H4 (cell line): ENCODE results near the gene COL20A1. TPM values are rescaled to one million over a fixed set of nuclear protein-coding genes. Genes with fewer than 3 reads are reported as not detected.

ENCODE experiments used
- DNase-seq: peaks from one replicate; pipeline ENCODE4 v3.0.0-alpha.2; 2015; ENCODE audit warnings: low spot score
- total RNA-seq: library from RNA; depleted of rRNA; stranded (reverse); fragments of >200 nt; shearing (Covaris generic); gene quantifications from 2 replicates; pipeline ENCODE4 v1.2.3, GENCODE V29; 2014

Gene COL20A1
- total RNA-seq, 1 experiment from 2014 or later, result 0.27 TPM

GRCh38 chr20:63319164-63320040, 26.4 kb downstream of the COL20A1 start:
- DNase-seq, result no peak

- no peak for DNase-seq
These were observed 27.1 kb downstream of the COL20A1 start for GRCh38 chr20:63320041-63320511.

DNA sequence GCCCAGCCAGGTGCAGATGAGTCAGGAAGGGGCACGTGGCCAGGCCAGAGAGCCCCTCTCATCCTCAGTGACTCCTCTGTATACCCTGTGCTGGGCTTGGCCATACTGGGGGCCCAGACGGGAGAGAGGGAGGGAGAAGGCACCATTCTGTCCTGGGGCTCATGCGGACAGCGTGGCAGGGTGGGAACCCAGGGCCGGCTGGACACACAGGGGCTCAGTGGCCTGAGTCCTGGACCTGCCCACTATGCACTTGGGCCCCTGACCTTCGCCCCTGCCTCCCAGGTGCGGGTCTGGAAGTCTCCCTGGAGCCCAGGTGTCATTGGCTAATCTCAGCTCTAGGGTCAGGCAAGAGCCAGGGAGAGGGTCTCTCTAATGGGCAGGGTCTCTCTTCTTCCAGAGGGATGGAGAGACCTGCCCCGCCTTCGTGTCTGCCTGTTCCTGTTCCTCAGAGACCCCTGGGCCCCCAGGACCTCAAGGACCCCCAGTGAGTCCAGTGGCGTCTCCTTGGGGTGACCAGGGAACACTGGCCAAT, 27.7 kb downstream of the COL20A1 start:
- no peak for DNase-seq

- DNase-seq, result no peak
These were observed 28.3 kb downstream of the COL20A1 start for GRCh38 chr20:63321148-63321831.

DNA sequence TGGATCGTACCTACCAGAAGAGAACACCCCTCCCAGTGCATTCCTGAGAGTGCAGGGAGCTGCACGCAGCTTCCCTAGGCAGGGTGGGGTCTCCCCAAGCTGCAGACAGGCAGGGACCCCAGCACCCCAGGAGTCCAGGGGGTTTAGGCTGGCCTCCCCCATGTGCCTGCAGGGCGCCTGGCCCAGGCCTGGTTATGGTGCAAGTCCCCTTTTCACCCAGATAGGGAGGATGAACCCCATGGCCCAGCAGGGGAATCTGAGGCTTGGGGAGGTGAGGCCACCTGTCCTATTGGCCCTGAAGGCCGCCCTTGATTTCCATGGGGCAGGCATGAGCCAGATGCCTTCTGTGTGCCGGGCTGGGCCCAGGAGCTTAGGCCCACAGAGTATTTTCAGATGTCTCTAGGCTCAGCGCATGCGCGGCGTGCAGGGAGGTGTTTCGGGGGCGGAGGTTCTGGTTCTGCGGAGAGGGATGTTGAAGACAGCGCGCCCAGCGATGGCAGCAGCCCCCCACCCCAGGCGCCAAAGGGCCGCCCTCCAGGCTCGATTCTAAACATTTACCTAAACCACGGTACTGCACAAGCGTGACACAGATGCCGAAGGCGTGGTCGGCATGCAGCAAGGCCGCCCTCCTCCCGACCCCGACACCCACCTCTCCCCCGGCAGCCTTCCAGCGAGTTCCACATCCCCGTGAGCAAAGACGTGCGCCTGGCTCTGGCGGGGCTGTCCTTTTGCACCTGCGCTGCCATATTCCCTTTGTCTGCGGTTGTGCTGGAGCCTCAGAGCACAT, 29.4 kb downstream of the COL20A1 start:
- DNase-seq, result no peak

- no peak for DNase-seq
These were observed 29.9 kb downstream of the COL20A1 start for GRCh38 chr20:63322933-63323273.

- no peak for DNase-seq
These were observed 30.5 kb downstream of the COL20A1 start for GRCh38 chr20:63323357-63323981.

DNA sequence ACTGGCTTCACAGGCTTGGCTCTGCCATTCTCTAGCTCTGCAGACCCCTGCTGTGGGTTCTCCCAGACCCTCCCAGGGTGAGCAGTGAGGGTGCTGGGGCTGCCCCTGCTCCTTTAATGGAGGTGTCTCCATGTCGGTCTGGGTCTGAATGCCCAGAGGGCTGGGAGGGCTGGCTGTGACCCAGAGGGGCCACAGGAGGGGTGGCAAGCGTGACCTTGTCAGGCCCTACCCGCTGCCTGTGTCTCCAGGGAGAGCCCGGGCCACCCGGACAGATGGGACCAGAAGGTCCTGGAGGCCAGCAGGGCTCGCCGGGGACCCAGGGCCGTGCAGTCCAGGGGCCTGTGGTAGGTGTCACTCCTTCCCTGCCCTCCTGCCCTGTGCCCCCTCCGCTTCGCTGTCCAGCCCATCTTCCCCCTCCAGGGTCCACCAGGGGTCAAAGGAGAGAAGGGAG, 32.1 kb downstream of the COL20A1 start:
- DNase-seq, result no peak

GRCh38 chr20:63325554-63326313, 32.7 kb downstream of the COL20A1 start:
- no peak for DNase-seq

DNA sequence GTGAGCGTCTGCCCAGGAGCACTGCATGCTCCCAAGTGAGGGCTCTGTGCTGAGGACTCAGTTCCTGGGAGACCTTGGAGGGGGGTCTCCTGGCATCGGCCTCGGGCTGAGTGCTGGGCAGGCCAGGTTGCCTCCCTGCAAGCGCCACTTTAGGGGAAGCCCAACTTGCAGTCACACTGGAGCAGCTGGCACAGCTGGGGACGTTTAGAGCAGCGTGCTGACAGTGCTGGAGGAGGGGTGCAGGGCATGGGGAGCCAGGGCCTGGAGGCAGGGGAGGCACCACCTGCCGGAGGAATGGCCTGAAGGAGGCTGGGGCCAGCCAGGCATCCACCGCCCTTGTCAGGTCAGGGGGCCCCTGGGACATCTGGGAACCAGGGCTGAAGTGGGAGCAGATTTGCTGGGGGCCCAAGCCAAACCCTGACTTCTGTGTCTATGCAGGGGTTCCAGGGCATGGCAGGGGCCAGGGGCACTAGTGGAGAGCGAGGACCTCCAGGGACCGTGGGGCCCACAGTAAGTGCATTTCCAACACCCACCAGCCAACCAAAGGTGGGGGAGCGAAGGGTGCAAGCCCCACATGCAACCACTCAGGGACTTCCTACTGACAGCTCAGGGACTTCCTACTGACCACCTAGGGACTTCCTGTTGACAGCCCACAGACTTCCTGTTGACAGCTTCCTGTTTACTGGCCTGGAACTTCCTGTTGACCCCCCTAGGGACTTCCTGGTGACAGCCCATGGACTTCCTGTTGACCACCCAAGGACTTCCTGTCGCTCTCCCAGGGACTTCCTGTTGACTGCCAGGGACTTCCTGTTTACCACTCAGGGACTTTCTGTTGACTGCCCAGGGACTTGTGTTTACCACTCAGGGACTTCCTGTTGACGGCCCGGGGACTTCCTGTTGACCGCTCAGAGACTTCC, 33.6 kb downstream of the COL20A1 start:
- no peak for DNase-seq

GRCh38 chr20:63327231-63327745, 34.3 kb downstream of the COL20A1 start:
- DNase-seq, result no peak

- DNase-seq, result no peak
These were observed 35.2 kb downstream of the COL20A1 start for GRCh38 chr20:63328026-63328700.

- DNase-seq, result no peak
These were observed 35.8 kb downstream of the COL20A1 start for GRCh38 chr20:63328718-63329275.

DNA sequence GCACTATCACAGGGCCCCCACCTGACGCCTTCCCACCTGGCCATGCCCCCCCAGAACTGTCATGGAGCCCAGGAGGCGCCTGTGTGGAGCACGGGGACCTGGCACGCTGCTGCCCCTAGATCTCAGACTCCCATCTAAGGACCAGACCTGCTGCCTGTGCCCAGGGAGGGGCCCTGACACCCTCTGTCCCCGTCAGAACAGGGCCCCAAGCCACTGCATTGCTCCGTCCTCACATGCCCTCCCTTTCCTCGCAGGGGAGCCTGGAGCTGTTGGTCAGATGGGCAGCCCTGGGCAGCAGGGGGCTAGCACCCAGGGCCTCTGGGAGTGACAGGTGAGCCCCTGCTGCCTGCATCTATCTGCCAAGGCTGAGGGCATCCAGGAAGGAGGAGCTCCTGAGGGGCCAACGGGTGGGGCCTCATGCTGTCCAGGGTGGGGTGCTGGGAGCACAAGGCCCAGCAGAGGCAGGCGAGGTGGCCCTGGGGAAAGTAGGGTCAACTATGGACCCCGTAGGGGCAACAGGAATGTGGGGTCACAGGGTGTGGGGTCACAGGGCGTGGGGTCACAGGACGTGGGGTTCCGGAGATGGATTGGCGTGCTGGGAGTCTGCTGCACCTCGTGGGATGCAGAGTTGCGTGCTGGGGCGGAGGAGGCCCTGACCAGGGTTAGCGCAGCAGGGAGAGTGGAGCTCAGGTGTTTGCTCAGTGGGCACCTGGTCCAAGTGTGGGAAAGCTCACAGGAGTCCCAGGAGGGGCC, 36.5 kb downstream of the COL20A1 start:
- no peak for DNase-seq

DNA sequence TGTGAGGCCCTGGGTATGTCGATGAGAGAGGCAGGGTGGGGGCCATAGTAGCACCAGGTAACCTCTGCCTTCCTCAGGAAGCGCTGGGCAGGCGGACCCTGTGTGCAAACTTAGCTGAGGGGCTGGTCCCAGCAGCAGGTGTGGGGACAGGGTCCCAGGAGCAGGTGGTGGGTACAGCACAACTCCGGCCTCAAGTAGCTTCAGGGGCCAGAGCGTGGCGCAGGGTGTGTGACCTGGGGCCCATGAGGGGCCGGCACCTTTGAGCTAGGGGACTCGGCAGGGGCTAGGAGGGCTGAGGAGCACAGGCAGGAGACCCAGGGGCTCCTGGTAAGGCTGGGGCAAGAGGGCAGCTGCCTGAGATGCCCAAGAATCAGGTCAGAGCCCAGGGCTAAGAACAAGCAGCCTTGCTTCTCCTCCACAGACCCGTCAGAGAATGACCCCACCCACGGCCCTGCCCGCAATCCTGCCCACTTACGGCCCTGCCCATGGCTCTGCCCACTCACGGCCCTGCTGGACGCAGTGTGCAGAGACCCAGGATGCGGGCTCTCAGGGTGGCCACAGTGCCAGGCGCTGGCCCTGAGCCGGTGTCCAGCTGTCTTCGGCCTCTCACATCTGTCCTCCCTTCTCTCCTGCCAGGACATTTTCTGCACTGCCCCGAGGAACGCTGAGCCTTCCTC, 37.2 kb downstream of the COL20A1 start:
- DNase-seq, result no peak

DNA sequence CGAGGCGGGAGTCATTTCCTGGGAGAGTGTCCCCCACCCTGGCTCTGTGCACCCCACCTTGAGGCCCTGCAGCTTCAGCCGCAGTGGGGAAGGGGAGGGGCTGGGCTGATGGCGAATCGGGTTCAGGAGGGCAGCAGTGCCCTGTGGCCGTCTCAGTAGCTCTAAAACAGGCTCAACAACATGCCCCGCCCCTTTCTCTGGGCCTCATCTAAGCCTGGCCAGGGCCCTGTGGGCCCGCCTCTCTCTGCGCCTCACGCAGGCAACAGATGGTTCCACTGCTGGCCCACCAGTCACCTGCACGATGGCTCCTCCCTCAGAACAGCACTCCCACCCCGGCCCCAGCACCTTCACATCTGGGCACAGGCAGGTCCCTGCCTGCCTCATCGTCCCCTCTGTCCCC, 38.0 kb downstream of the COL20A1 start:
- DNase-seq, result no peak

- no peak for DNase-seq
These were observed 38.9 kb downstream of the COL20A1 start for GRCh38 chr20:63331741-63332400.
